ENCODE measurements around the gene AFAP1.

- TF ChIP-seq, protein P1, sequence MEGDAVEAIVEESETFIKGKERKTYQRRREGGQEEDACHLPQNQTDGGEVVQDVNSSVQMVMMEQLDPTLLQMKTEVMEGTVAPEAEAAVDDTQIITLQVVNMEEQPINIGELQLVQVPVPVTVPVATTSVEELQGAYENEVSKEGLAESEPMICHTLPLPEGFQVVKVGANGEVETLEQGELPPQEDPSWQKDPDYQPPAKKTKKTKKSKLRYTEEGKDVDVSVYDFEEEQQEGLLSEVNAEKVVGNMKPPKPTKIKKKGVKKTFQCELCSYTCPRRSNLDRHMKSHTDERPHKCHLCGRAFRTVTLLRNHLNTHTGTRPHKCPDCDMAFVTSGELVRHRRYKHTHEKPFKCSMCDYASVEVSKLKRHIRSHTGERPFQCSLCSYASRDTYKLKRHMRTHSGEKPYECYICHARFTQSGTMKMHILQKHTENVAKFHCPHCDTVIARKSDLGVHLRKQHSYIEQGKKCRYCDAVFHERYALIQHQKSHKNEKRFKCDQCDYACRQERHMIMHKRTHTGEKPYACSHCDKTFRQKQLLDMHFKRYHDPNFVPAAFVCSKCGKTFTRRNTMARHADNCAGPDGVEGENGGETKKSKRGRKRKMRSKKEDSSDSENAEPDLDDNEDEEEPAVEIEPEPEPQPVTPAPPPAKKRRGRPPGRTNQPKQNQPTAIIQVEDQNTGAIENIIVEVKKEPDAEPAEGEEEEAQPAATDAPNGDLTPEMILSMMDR (IDR thresholded peaks at IDR 0.05): no peak
- TF ChIP-seq ZFX (IDR thresholded peaks at IDR 0.05; ENCODE audit: borderline replicate concordance): no peak
Observed at GRCh38 chr4:7859326-7859725, 80.3 kb downstream of the AFAP1 start.
